NCI-H1436 treated with DMSO at 0.1 percent for 48 hours (cell line): ENCODE results near the gene DPYSL4.

Experiments
- DNase-seq: peaks from one replicate; lab custom pipeline; 2025; lab: John Stamatoyannopoulos, UW

DPYSL4 gene

DNA sequence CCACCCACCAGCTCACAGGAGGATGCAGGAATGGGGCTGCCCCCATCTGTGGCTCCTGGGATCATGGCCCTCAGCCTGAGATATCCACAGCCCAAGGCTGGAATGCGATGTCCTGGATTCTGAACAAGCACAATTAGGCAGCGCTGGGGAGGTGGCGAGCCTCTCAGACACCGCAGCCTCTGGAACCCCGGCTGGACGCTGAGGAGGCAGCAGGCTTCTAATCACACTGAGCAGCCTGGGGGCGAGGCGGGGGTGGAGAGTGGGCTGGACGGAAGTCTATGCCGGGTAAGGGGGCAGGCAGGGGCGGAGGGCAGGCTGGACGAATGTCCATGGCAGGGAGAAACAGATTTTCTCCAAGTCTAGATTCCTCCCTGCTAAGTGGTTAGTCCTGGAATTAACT lies 56.4 kb downstream of the DPYSL4 start:
- DNase-seq: no peak

GRCh38 chr10:132243626-132244025 lies 56.9 kb downstream of the DPYSL4 start:
- no peak for DNase-seq

- DNase-seq: no peak
Measured at GRCh38 chr10:132245056-132245455, 58.3 kb downstream of the DPYSL4 start.

DNA sequence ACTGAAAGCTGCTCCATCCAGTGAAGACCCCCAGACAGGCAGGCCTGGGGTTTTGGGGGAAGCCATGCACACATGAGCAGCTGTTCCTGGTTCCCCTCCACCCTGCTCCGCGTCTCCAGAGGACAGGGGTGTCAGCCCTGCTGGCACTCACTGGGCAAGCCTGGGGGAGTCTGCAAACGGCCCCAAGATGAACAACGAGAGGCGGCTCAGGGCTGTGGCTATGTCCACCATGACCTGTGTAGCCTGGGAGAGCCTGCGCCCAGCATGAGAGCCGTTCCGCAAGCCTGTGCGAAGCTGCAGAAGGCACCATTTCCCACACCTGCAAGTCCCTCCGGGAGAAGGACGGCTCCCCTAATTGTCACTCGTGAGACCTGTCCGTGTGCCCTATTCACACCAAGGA lies 59.5 kb downstream of the DPYSL4 start:
- no peak for DNase-seq

GRCh38 chr10:132247943-132248342 lies 61.2 kb downstream of the DPYSL4 start:
- no peak for DNase-seq

GRCh38 chr10:132248455-132249225 lies 61.9 kb downstream of the DPYSL4 start:
- no peak for DNase-seq

GRCh38 chr10:132249226-132249724 lies 62.5 kb downstream of the DPYSL4 start:
- no peak for DNase-seq

DNA sequence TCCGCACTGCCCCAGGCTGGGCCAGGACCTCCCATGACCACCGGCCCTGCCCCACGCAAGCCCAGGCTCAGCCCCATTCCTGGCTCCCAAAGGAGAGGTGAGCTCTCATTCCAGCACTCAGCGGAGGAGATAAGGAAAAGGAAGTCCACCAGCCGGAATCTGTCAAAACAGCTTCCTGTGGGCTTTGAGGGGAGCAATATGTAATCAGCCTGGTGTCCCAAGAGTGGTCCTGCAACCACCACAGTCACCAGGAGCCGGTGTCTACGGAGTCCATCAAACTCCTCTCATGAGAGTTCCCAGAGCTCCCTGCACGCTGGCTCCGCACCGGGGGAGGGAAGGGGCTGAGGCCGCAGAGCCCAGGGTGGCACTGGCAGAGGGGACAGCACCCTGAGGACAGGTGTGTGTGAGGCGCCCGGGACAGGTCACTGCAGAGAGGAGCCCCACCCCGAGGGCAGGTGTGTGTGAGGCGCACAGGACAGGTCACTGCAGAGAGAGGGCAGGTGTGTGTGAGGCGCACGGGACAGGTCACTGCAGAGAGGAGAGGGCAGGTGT lies 63.2 kb downstream of the DPYSL4 start:
- DNase-seq: no peak

DNA sequence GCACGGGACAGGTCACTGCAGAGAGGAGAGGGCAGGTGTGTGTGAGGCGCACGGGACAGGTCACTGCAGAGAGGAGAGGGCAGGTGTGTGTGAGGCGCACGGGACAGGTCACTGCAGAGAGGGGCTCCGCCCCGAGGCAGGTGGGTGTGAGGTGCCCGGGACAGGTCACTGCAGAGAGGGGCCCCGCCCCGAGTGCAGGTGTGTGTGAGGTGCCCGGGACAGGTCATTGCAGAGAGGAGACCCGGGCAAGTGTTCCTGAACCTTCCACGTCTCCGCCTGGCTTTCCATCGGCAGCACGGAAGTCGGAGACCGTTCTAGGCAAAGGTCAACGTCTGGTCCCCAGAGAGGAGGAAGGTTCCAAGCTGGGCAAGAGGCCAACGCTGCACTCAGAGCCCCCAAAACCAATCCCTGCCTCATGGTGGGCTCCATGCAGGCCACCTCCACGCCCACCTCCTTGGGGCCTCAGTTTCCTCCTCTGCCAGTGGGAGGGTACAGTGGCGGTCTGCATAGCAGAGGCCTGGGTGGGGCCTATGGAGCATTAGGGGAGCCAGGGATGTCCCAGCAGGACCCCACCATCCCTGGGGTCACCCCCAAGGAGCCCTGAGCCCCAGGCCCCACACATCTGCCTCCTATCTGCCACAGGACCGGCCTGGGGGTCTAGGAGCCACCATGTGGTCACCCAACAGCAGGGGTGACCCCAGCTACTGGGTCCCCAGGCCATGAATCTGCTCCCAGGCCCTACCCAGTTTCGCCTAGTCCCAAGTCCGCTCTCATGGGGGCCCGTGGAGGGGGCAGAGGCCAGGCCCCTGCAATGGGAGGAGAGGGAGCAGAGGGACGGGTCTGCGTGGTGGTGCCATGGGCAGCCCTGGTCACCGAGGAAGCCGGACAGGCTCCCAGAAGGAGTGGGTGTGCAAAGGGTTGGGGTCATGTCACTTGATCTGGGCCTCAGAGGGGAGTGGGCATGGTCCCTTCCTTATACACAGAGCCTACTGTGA lies 64.0 kb downstream of the DPYSL4 start:
- no peak for DNase-seq

- DNase-seq: no peak
Measured at GRCh38 chr10:132251928-132252327, 65.2 kb downstream of the DPYSL4 start.

DNA sequence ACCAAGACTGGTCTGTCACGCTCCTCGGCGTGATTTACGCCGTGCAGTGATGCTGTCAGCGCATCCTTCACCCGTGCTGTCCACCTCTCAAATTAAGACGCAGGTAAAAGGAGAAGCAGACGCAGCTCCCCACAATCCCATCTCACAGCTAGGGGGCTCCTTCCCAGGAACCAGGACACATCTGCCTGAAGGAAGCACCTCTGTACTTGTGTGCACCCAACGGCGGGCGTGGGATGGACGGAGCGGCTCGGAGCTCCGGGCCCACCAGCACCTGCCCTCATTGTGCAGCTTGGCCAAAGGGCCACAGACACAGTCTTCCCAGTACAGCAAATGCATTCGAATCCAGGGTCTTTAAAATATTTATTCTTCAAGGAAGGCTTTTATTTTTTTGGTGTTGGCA lies 65.7 kb downstream of the DPYSL4 start:
- DNase-seq: no peak

- no peak for DNase-seq
Measured at GRCh38 chr10:132253092-132253687, 66.4 kb downstream of the DPYSL4 start.

- no peak for DNase-seq
Measured at GRCh38 chr10:132254841-132255240, 68.1 kb downstream of the DPYSL4 start.
